ENCODE data around the gene PPM1A.
A peak's percentile ranks its signal among the peaks of the same experiment; 100 is the strongest.
"Not testable (repeated sequence)": the region's sequence is repeated elsewhere in the genome, so short reads cannot be mapped to it uniquely, and the experiment has no call there.

The PPM1A gene

GRCh38 chr14:60272177-60272576 is 23.2 kb downstream of the PPM1A start:
- DNase-seq = no peak

- no peak for DNase-seq
Measured at GRCh38 chr14:60273956-60274355, 24.9 kb downstream of the PPM1A start.

GRCh38 chr14:60274448-60274847 is 25.4 kb downstream of the PPM1A start:
- no peak for DNase-seq

- no peak for DNase-seq
Measured at GRCh38 chr14:60275932-60276331, 26.9 kb downstream of the PPM1A start.

GRCh38 chr14:60276347-60276746 is 27.3 kb downstream of the PPM1A start:
- no peak for DNase-seq

GRCh38 chr14:60277605-60278190 is 28.7 kb downstream of the PPM1A start:
- no peak for DNase-seq

- no peak for DNase-seq
Measured at GRCh38 chr14:60278350-60278749, 29.3 kb downstream of the PPM1A start.

- no peak for DNase-seq
Measured at GRCh38 chr14:60287452-60287851, 38.4 kb downstream of the PPM1A start.

GRCh38 chr14:60288279-60288678 is 39.3 kb downstream of the PPM1A start:
- DNase-seq = no peak

GRCh38 chr14:60294411-60295069 is 45.5 kb downstream of the PPM1A start:
- DNase-seq = no peak

GRCh38 chr14:60300019-60300418 is 51.0 kb downstream of the PPM1A start:
- DNase-seq = no peak

- DNase-seq = no peak
Measured at GRCh38 chr14:60301685-60302084, 52.7 kb downstream of the PPM1A start.

GRCh38 chr14:60302663-60303062 is 53.6 kb downstream of the PPM1A start:
- no peak for DNase-seq

GRCh38 chr14:60303745-60304144 is 54.7 kb downstream of the PPM1A start:
- DNase-seq = no peak

GRCh38 chr14:60304509-60304908 is 55.5 kb downstream of the PPM1A start:
- DNase-seq = no peak

- DNase-seq = no peak
Measured at GRCh38 chr14:60309867-60310552, 61.0 kb downstream of the PPM1A start.

GRCh38 chr14:60311417-60311816 is 62.4 kb downstream of the PPM1A start:
- DNase-seq = no peak

GRCh38 chr14:60313093-60313492 is 64.1 kb downstream of the PPM1A start:
- DNase-seq = no peak

- DNase-seq = no peak
Measured at GRCh38 chr14:60315196-60315990, 66.4 kb downstream of the PPM1A start.

- peak; percentile 23 for DNase-seq
Measured at GRCh38 chr14:60317609-60318008, 68.6 kb downstream of the PPM1A start.

- DNase-seq = not testable (repeated sequence)
Measured at GRCh38 chr14:60320860-60321259, 71.8 kb downstream of the PPM1A start.

- DNase-seq = no peak
Measured at GRCh38 chr14:60323199-60323896, 74.3 kb downstream of the PPM1A start.

- DNase-seq = no peak
Measured at GRCh38 chr14:60324837-60325236, 75.8 kb downstream of the PPM1A start.
